Urinary bladder (tissue), 4 donors: ENCODE results near the gene NUDT2. TPM values are rescaled to one million over a fixed set of nuclear protein-coding genes. Genes with fewer than 3 reads are reported as not detected.
"Not testable (repeated sequence)": the region's sequence is repeated elsewhere in the genome, so short reads cannot be mapped to it uniquely, and the experiment has no call there.

Source experiments
- DNase-seq: peaks from one replicate; pipeline ENCODE4 v3.0.0-alpha.2; 2015; ENCODE audit errors: extremely low spot score
- H3K27ac ChIP-seq: one replicate; pipeline ENCODE4 v1.5.1; 2013; ENCODE audit warnings: low read depth, mild to moderate bottlenecking, moderate library complexity
- H3K36me3 ChIP-seq: one replicate; pipeline ENCODE4 v1.6.1; 2013; ENCODE audit warnings: mild to moderate bottlenecking, moderate library complexity; ENCODE audit not compliant: insufficient read depth
- H3K4me1 ChIP-seq: one replicate; pipeline ENCODE4 v1.6.1; 2013; ENCODE audit warnings: mild to moderate bottlenecking, moderate library complexity; ENCODE audit not compliant: insufficient read depth
- H3K4me3 ChIP-seq: one replicate; pipeline ENCODE4 v1.5.1; 2013; ENCODE audit warnings: low read depth, low read length
- WGBS: extraction: QIAGEN DNeasy Blood & Tissue Kit; methylation state at CpG from one replicate; pipeline ENCODE4 v1.1.7; 2013; 5-methylcytosine and 5-hydroxymethylcytosine counted together
- polyA plus RNA-seq: library from polyadenylated mRNA; stranded (reverse); fragments of 200-250 nt; gene quantifications from one replicate; pipeline ENCODE4 v1.2.3, GENCODE V29; 2013
- total RNA-seq: library from RNA; depleted of rRNA; stranded (reverse); fragments of >200 nt; gene quantifications from one replicate; pipeline ENCODE4 v1.2.3, GENCODE V29; 2014
- donor health status: healthy with polysubstance abuse.
- donor health status: healthy.

Gene NUDT2
- total and polyA plus RNA-seq, 2 donors, result 22.1 to 36.2 TPM

- Histone ChIP-seq H3K4me1 (no peaks in the 10 kb centered on the region), H3K36me3 (peaks cover 4% of the 10 kb centered on the region), H3K27ac (no peak overlapping the region), H3K4me3 (no peak overlapping the region)
- 64% methylated on average over 5 of the region's 5 CpGs for whole genome bisulfite sequencing
- DNase-seq, result no peak
Measured at GRCh38 chr9:34343090-34343489, 13.7 kb downstream of the NUDT2 start.

- Histone ChIP-seq H3K27ac (no peak overlapping the region), H3K4me1 (no peaks in the 10 kb centered on the region), H3K36me3 (peaks cover 4% of the 10 kb centered on the region), H3K4me3 (no peak overlapping the region)
- DNase-seq, result no peak
- 62% methylated on average over 1 of the region's 1 CpG for WGBS
Measured at GRCh38 chr9:34343605-34344004, 14.2 kb downstream of the NUDT2 start.

GRCh38 chr9:34346873-34347799 is 17.8 kb downstream of the NUDT2 start:
- Histone ChIP-seq H3K4me1 (no peaks in the 10 kb centered on the region), H3K27ac (no peak overlapping the region), H3K36me3 (peaks cover 1% of the 10 kb centered on the region), H3K4me3 (no peak overlapping the region)
- 82% methylated on average over 15 of the region's 15 CpGs for WGBS
- no peak for DNase-seq

GRCh38 chr9:34347800-34348158 is 18.4 kb downstream of the NUDT2 start:
- Histone ChIP-seq H3K27ac (no peak overlapping the region), H3K4me3 (no peak overlapping the region)

GRCh38 chr9:34349324-34349723 is 20.0 kb downstream of the NUDT2 start:
- DNase-seq, result no peak
- Histone ChIP-seq H3K4me3 (no peak overlapping the region), H3K36me3 (peaks cover 1% of the 10 kb centered on the region), H3K27ac (no peak overlapping the region), H3K4me1 (no peaks in the 10 kb centered on the region)
- 93% methylated on average over 3 of the region's 3 CpGs for WGBS

More at GRCh38 chr9:34347800-34348158, 18.4 kb downstream of the NUDT2 start:
- peaks cover 1% of the 10 kb centered on the region for H3K36me3 ChIP-seq
- no peak for DNase-seq
- no peaks in the 10 kb centered on the region for H3K4me1 ChIP-seq

GRCh38 chr9:34352122-34352652 is 22.8 kb downstream of the NUDT2 start:
- DNase-seq, H3K4me3 ChIP-seq, H3K27ac ChIP-seq, H3K36me3 ChIP-seq, H3K4me1 ChIP-seq: not testable (repeated sequence)
- 92% methylated on average over 7 of the region's 7 CpGs for WGBS

- not testable (repeated sequence) for H3K4me3 ChIP-seq, DNase-seq, H3K27ac ChIP-seq, H3K4me1 ChIP-seq, H3K36me3 ChIP-seq
- WGBS, result 93% methylated on average over 1 of the region's 1 CpG
Measured at GRCh38 chr9:34352957-34353356, 23.6 kb downstream of the NUDT2 start.

- DNase-seq, result no peak
- Histone ChIP-seq H3K27ac (no peak overlapping the region), H3K4me3 (no peak overlapping the region), H3K36me3 (no peaks in the 10 kb centered on the region), H3K4me1 (no peaks in the 10 kb centered on the region)
- 94% methylated on average over 4 of the region's 4 CpGs for WGBS
Measured at GRCh38 chr9:34362614-34363214, 33.3 kb downstream of the NUDT2 start.

GRCh38 chr9:34363619-34364351 is 34.4 kb downstream of the NUDT2 start:
- 52% methylated on average over 13 of the region's 13 CpGs for WGBS

GRCh38 chr9:34365282-34365681 is 35.9 kb downstream of the NUDT2 start:
- Histone ChIP-seq H3K4me3 (no peak overlapping the region), H3K36me3 (no peaks in the 10 kb centered on the region), H3K4me1 (no peaks in the 10 kb centered on the region), H3K27ac (no peak overlapping the region)
- WGBS, result 79% methylated on average over 2 of the region's 2 CpGs
- DNase-seq, result no peak

More at GRCh38 chr9:34363619-34364351, 34.4 kb downstream of the NUDT2 start:
- H3K27ac ChIP-seq, result no peak overlapping the region
- no peaks in the 10 kb centered on the region for H3K4me1 ChIP-seq
- DNase-seq, result no peak
- no peak overlapping the region for H3K4me3 ChIP-seq
- no peaks in the 10 kb centered on the region for H3K36me3 ChIP-seq

GRCh38 chr9:34366365-34366764 is 37.0 kb downstream of the NUDT2 start:
- 86% methylated on average over 2 of the region's 2 CpGs for WGBS
- no peak overlapping the region for H3K27ac ChIP-seq
- DNase-seq, result no peak
- no peak overlapping the region for H3K4me3 ChIP-seq
- no peaks in the 10 kb centered on the region for H3K36me3 ChIP-seq
- no peaks in the 10 kb centered on the region for H3K4me1 ChIP-seq

GRCh38 chr9:34367751-34368410 is 38.5 kb downstream of the NUDT2 start:
- H3K4me3 ChIP-seq, H3K27ac ChIP-seq, H3K4me1 ChIP-seq, H3K36me3 ChIP-seq, DNase-seq: not testable (repeated sequence)
- WGBS, result 94% methylated on average over 3 of the region's 3 CpGs

GRCh38 chr9:34368796-34369195 is 39.4 kb downstream of the NUDT2 start:
- H3K4me1 ChIP-seq, H3K4me3 ChIP-seq, DNase-seq, H3K27ac ChIP-seq, H3K36me3 ChIP-seq: not testable (repeated sequence)
- WGBS, result 97% methylated on average over 5 of the region's 5 CpGs
